Measurements from ENCODE around the gene KATNB1. TPM values are rescaled to one million over a fixed set of nuclear protein-coding genes. Genes with fewer than 3 reads are reported as not detected.

The KATNB1 gene
- polyA plus RNA-seq, 1 experiment, result 10.7 TPM

- POLR2A ChIA-PET, result no interaction called here
- H3K27ac ChIP-seq (ENCODE audit: low read depth, low read length), result peak overlapping the region; percentile 21
- H3K27me3 ChIP-seq (ENCODE audit: control insufficient read depth, insufficient read depth, low read length), result no peaks in the 10 kb centered on the region
- CTCF ChIA-PET, result interaction anchor here (0.9 to 1.7 kb wide), 4 partner anchors 43 to 80 kb away, joined by 3 to 7 read pairs (median 4); no protein-coding TSS in a partner anchor
- H3K4me3 ChIP-seq (ENCODE audit: low read depth, low read length), result no peak overlapping the region
- H3K9me3 ChIP-seq (ENCODE audit: control insufficient read depth, insufficient read depth, low read length), result no peaks in the 10 kb centered on the region
- DNase-seq (ENCODE audit: low read depth, low spot score), result no peak
- TF ChIP-seq CTCF (IDR thresholded peaks at IDR 0.05; ENCODE audit: low read depth, low read length), result no peak
These were observed 64.1 kb downstream of the KATNB1 start for GRCh38 chr16:57799600-57800199.

- peak overlapping the region; percentile 78 for H3K4me3 ChIP-seq (ENCODE audit: low read depth, low read length)
- POLR2A ChIA-PET, result no interaction called here
- CTCF ChIA-PET, result interaction anchor here (0.6 to 2.4 kb wide), 8 partner anchors 8 to 243 kb away, joined by 3 to 7 read pairs (median 6); no protein-coding TSS in a partner anchor
- H3K27ac ChIP-seq (ENCODE audit: low read depth, low read length), result peak overlapping the region; percentile 21
- H3K27me3 ChIP-seq (ENCODE audit: control insufficient read depth, insufficient read depth, low read length), result no peaks in the 10 kb centered on the region
- H3K9me3 ChIP-seq (ENCODE audit: control insufficient read depth, insufficient read depth, low read length), result no peaks in the 10 kb centered on the region
- no peak for TF ChIP-seq CTCF (IDR thresholded peaks at IDR 0.05; ENCODE audit: low read depth, low read length)
- no peak for DNase-seq (ENCODE audit: low read depth, low spot score)
These were observed 64.9 kb downstream of the KATNB1 start for GRCh38 chr16:57800200-57801097.

- Histone ChIP-seq H3K9me3 (ENCODE audit: control insufficient read depth, insufficient read depth, low read length) (no peaks in the 10 kb centered on the region), H3K27me3 (ENCODE audit: control insufficient read depth, insufficient read depth, low read length) (no peaks in the 10 kb centered on the region), H3K27ac (ENCODE audit: low read depth, low read length) (peak overlapping the region; percentile 75), H3K4me3 (ENCODE audit: low read depth, low read length) (peak overlapping the region; percentile 78)
- TF ChIP-seq CTCF (IDR thresholded peaks at IDR 0.05; ENCODE audit: low read depth, low read length), result no peak; the same call in none of the 2 replicates
- CTCF ChIA-PET, result interaction anchor here (0.6 to 2.4 kb wide), 5 partner anchors 9 to 244 kb away, joined by 3 to 7 read pairs (median 4); no protein-coding TSS in a partner anchor
- peak; percentile 42 for DNase-seq (ENCODE audit: low read depth, low spot score)
- POLR2A ChIA-PET, result no interaction called here
These were observed 65.7 kb downstream of the KATNB1 start for GRCh38 chr16:57801098-57801808.

- H3K9me3 ChIP-seq (ENCODE audit: control insufficient read depth, insufficient read depth, low read length), result no peaks in the 10 kb centered on the region
- POLR2A ChIA-PET, result no interaction called here
- CTCF ChIA-PET, result interaction anchor here (0.6 to 2.4 kb wide), 2 partner anchors 15 to 58 kb away, joined by 3 to 7 read pairs; no protein-coding TSS in a partner anchor
- H3K27ac ChIP-seq (ENCODE audit: low read depth, low read length), result peak overlapping the region; percentile 75
- 0 out of 2 replicates have a peak, but pooled peaks have one; percentile 4 for TF ChIP-seq CTCF (IDR thresholded peaks at IDR 0.05; ENCODE audit: low read depth, low read length)
- peak overlapping the region; percentile 78 for H3K4me3 ChIP-seq (ENCODE audit: low read depth, low read length)
- no peaks in the 10 kb centered on the region for H3K27me3 ChIP-seq (ENCODE audit: control insufficient read depth, insufficient read depth, low read length)
- no peak for DNase-seq (ENCODE audit: low read depth, low spot score)
These were observed 66.3 kb downstream of the KATNB1 start for GRCh38 chr16:57801809-57802340.
